Measurements from ENCODE around the gene ACTN2.

ACTN2 gene

GRCh38 chr1:236700903-236701302 lies 14.6 kb downstream of the ACTN2 start:
- Histone ChIP-seq H3K4me2 (ENCODE audit: low read depth, low read length, poor library complexity, severe bottlenecking) (no peak overlapping the region), H4K20me1 (ENCODE audit: low read depth, low read length) (no peaks in the 10 kb centered on the region), H3F3A (ENCODE audit: insufficient read depth) (no peaks in the 10 kb centered on the region), H3K27ac (ENCODE audit: low read depth, low read length) (no peak overlapping the region), H3K36me3 (ENCODE audit: low read length) (no peaks in the 10 kb centered on the region), H3K4me3 (ENCODE audit: insufficient read depth, low read length, poor library complexity, severe bottlenecking) (no peak overlapping the region), H3K27me3 (ENCODE audit: low read length) (no peaks in the 10 kb centered on the region), H3K9me3 (ENCODE audit: insufficient read depth, low read length) (no peaks in the 10 kb centered on the region), H2AFZ (ENCODE audit: low read depth, low read length, severe bottlenecking) (no peak overlapping the region), H3K9ac (ENCODE audit: low read length) (no peak overlapping the region), H3K9me2 (replicated peaks; ENCODE audit: insufficient read depth, low read length) (no peaks in the 10 kb centered on the region), H3K79me2 (ENCODE audit: insufficient read depth, low read length) (no peaks in the 10 kb centered on the region)
- TF ChIP-seq EZH2phosphoT487 (conservative IDR thresholded peaks at IDR 0.05; ENCODE audit: low read length) (no peak), CTCF (IDR thresholded peaks at IDR 0.05; ENCODE audit: insufficient read depth, low read length, poor library complexity, severe bottlenecking) (no peak)

- no peak overlapping the region for H3K4me3 ChIP-seq (ENCODE audit: insufficient read depth, low read length, poor library complexity, severe bottlenecking)
- no peak overlapping the region for H3K4me2 ChIP-seq (ENCODE audit: low read depth, low read length, poor library complexity, severe bottlenecking)
- H3F3A ChIP-seq (ENCODE audit: insufficient read depth), result no peaks in the 10 kb centered on the region
- H3K9me2 ChIP-seq (replicated peaks; ENCODE audit: insufficient read depth, low read length), result no peaks in the 10 kb centered on the region
- TF ChIP-seq CTCF (IDR thresholded peaks at IDR 0.05; ENCODE audit: insufficient read depth, low read length, poor library complexity, severe bottlenecking), result no peak
- no peak for TF ChIP-seq EZH2phosphoT487 (conservative IDR thresholded peaks at IDR 0.05; ENCODE audit: low read length)
- no peaks in the 10 kb centered on the region for H3K79me2 ChIP-seq (ENCODE audit: insufficient read depth, low read length)
- H3K27ac ChIP-seq (ENCODE audit: low read depth, low read length), result no peak overlapping the region
- no peaks in the 10 kb centered on the region for H3K27me3 ChIP-seq (ENCODE audit: low read length)
- no peaks in the 10 kb centered on the region for H3K36me3 ChIP-seq (ENCODE audit: low read length)
- H3K9ac ChIP-seq (ENCODE audit: low read length), result no peak overlapping the region
- H3K9me3 ChIP-seq (ENCODE audit: insufficient read depth, low read length), result no peaks in the 10 kb centered on the region
- H2AFZ ChIP-seq (ENCODE audit: low read depth, low read length, severe bottlenecking), result no peak overlapping the region
- H4K20me1 ChIP-seq (ENCODE audit: low read depth, low read length), result no peaks in the 10 kb centered on the region
Observed at GRCh38 chr1:236701782-236702181, 15.5 kb downstream of the ACTN2 start.

- Histone ChIP-seq H2AFZ (ENCODE audit: low read depth, low read length, severe bottlenecking) (no peak overlapping the region), H3K27ac (ENCODE audit: low read depth, low read length) (no peak overlapping the region), H3F3A (ENCODE audit: insufficient read depth) (no peaks in the 10 kb centered on the region), H3K9me2 (replicated peaks; ENCODE audit: insufficient read depth, low read length) (no peaks in the 10 kb centered on the region), H4K20me1 (ENCODE audit: low read depth, low read length) (no peaks in the 10 kb centered on the region), H3K9ac (ENCODE audit: low read length) (no peak overlapping the region), H3K79me2 (ENCODE audit: insufficient read depth, low read length) (no peaks in the 10 kb centered on the region), H3K9me3 (ENCODE audit: insufficient read depth, low read length) (no peaks in the 10 kb centered on the region), H3K4me2 (ENCODE audit: low read depth, low read length, poor library complexity, severe bottlenecking) (no peak overlapping the region), H3K4me3 (ENCODE audit: insufficient read depth, low read length, poor library complexity, severe bottlenecking) (no peak overlapping the region), H3K27me3 (ENCODE audit: low read length) (no peaks in the 10 kb centered on the region), H3K36me3 (ENCODE audit: low read length) (no peaks in the 10 kb centered on the region)
- no peak for TF ChIP-seq EZH2phosphoT487 (conservative IDR thresholded peaks at IDR 0.05; ENCODE audit: low read length)
- no peak for TF ChIP-seq CTCF (IDR thresholded peaks at IDR 0.05; ENCODE audit: insufficient read depth, low read length, poor library complexity, severe bottlenecking)
Observed at GRCh38 chr1:236702791-236703394, 16.6 kb downstream of the ACTN2 start.
